K562 (cell line): ENCODE results near the gene NR3C2. TPM values are rescaled to one million over a fixed set of nuclear protein-coding genes. Genes with fewer than 3 reads are reported as not detected.

ENCODE experiments used
- ELF1 ChIP-seq: fragments of 200-800 bp; sonication (Bioruptor generic); IDR thresholded peaks from 2 replicates; pipeline ENCODE4 v1.6.1; 2016; ENCODE audit warnings: missing genetic modification characterization, missing compliant biosample characterization
- EP300 ChIP-seq: IDR thresholded peaks from 2 replicates; pipeline ENCODE4 v1.6.1; 2012; ENCODE audit warnings: low read length, improper control_type of control experiment
- FOXK2 ChIP-seq, 2 experiments: fragments of 450-650 bp; IDR thresholded peaks in 1 of 2; conservative IDR thresholded peaks in 1 of 2; 2 replicates each; pipeline ENCODE4 v1.6.1; 2016; ENCODE audit warnings: low read depth in 2 of 2, mild to moderate bottlenecking in 1 of 2
- HNRNPL ChIP-seq: fragments of 200-400 bp; formaldehyde crosslinking; IDR thresholded peaks from 2 replicates; pipeline ENCODE4 v1.6.1; 2017; ENCODE audit warnings: low read depth, mild to moderate bottlenecking, low read length
- IRF2 ChIP-seq: sonication (generic); formaldehyde crosslinking; IDR thresholded peaks from 2 replicates; pipeline ENCODE4 v1.8.1; 2022; ENCODE audit warnings: mild to moderate bottlenecking, missing genetic modification reagents
- KDM5B ChIP-seq: fragments of 200-600 bp; sonication (generic); IDR thresholded peaks from 2 replicates; pipeline ENCODE4 v1.6.1; 2012; ENCODE audit warnings: low read depth, mild to moderate bottlenecking, moderate library complexity, low read length, control low read depth, inconsistent platforms; ENCODE audit not compliant: insufficient replicate concordance
- KLF1 ChIP-seq: fragments of 450-650 bp; IDR thresholded peaks from 2 replicates; pipeline ENCODE4 v1.6.1; 2016; ENCODE audit warnings: missing genetic modification characterization, missing compliant biosample characterization
- LEF1 ChIP-seq: fragments of 450-650 bp; IDR thresholded peaks from 2 replicates; pipeline ENCODE4 v1.6.1; 2016; ENCODE audit warnings: mild to moderate bottlenecking
- MCM5 ChIP-seq: fragments of 450-650 bp; IDR thresholded peaks from 2 replicates; pipeline ENCODE4 v1.6.1; 2016; ENCODE audit warnings: low read depth
- NFYB ChIP-seq: IDR thresholded peaks from 2 replicates; pipeline ENCODE4 v1.6.1; 2011; ENCODE audit warnings: mild to moderate bottlenecking, moderate library complexity; ENCODE audit not compliant: insufficient read length; ENCODE audit errors: extremely low read depth
- POLR2G ChIP-seq: fragments of 200-400 bp; formaldehyde crosslinking; IDR thresholded peaks from 2 replicates; pipeline ENCODE4 v1.6.1; 2017; ENCODE audit warnings: low read depth, mild to moderate bottlenecking, antibody characterized with exemption, low read length, moderate library complexity
- RB1 ChIP-seq: fragments of 450-650 bp; IDR thresholded peaks from 2 replicates; pipeline ENCODE4 v1.6.1; 2017; ENCODE audit warnings: low read depth, mild to moderate bottlenecking
- SMAD1 ChIP-seq: fragments of 150-350 bp; IDR thresholded peaks from 2 replicates; pipeline ENCODE4 v1.6.1; 2014; ENCODE audit warnings: low read length, low read depth; ENCODE audit not compliant: partially characterized antibody
- SPI1 ChIP-seq: IDR thresholded peaks from 2 replicates; pipeline ENCODE4 v1.6.1; 2011; ENCODE audit warnings: low read depth, low read length, control low read depth, borderline replicate concordance
- SUPT5H ChIP-seq: fragments of 450-650 bp; IDR thresholded peaks from 2 replicates; pipeline ENCODE4 v1.6.1; 2016
- ZNF212 ChIP-seq: fragments of 450-650 bp; formaldehyde crosslinking; IDR thresholded peaks from 2 replicates; pipeline ENCODE4 v1.4.0; 2020; ENCODE audit warnings: mild to moderate bottlenecking
- ZNF431 ChIP-seq: sonication (generic); formaldehyde crosslinking; IDR thresholded peaks from 2 replicates; pipeline ENCODE4 v1.8.0; 2022; ENCODE audit warnings: mild to moderate bottlenecking, missing genetic modification reagents
- ZNF445 ChIP-seq: fragments of 250-450 bp; sonication (Bioruptor Pico); IDR thresholded peaks from 2 replicates; pipeline ENCODE4 v1.4.0; 2020; ENCODE audit warnings: low read depth, mild to moderate bottlenecking, moderate library complexity
- polyA plus RNA-seq, 8 experiments: library from polyadenylated mRNA; depleted of rRNA in 4 of 8; stranded (reverse) in 5 of 8; unstranded in 3 of 8; fragments of >200 nt; fragmentation: Nextera tagmentation in 2 of 8; fragmentation: Illumina TruSeq in 1 of 8; extraction: Ambion mirVana in 2 of 8; extraction: Trizol in 1 of 8; gene quantifications; 2 replicates each; pipeline versions ENCODE4 v1.2.1 to v1.2.3, GENCODE V29; 2011 to 2014; ENCODE audit warnings: inconsistent platforms in 1 of 8, missing spikeins in 1 of 8
- total RNA-seq, 7 experiments: library from RNA; depleted of rRNA in 6 of 7; stranded (reverse); fragments of >200 nt in 6 of 7; fragmentation: Illumina TruSeq in 2 of 7; extraction: Trizol in 2 of 7; gene quantifications; 2 replicates each; pipeline versions ENCODE4 v1.2.1 to v1.2.3, GENCODE V29; 2011 to 2021; ENCODE audit warnings: low replicate concordance in 1 of 7
- TF ChIP-seq, protein P1 (sequence below), 2 experiments: IDR thresholded peaks; 2 replicates each; pipeline ENCODE4 v1.6.1; 2011; ENCODE audit warnings: borderline replicate concordance in 1 of 2, control low read depth in 1 of 2, low read depth in 1 of 2, low read length in 1 of 2, mild to moderate bottlenecking in 1 of 2, mixed read lengths in 1 of 2, moderate library complexity in 1 of 2; ENCODE audit not compliant: insufficient read depth in 1 of 2, insufficient read length in 1 of 2, poor library complexity in 1 of 2, severe bottlenecking in 1 of 2; ENCODE audit errors: extremely low read depth in 1 of 2
- TF ChIP-seq, protein P2 (sequence below), 2 experiments: IDR thresholded peaks; 2 replicates each; pipeline ENCODE4 v1.6.1; 2012; ENCODE audit warnings: improper control_type of control experiment in 2 of 2, low read depth in 2 of 2, low read length in 2 of 2, borderline replicate concordance in 1 of 2
- TF ChIP-seq, protein P3 (sequence below): sonication (generic); formaldehyde crosslinking; IDR thresholded peaks from 2 replicates; pipeline ENCODE4 v1.8.1; 2023; ENCODE audit warnings: mild to moderate bottlenecking, missing genetic modification reagents

Gene NR3C2
- total and polyA plus RNA-seq, 9 of the 15 experiments (the other 6 are each of a cell fraction or from before 2014, with no cell fraction given) = 0.01 to 0.28 (median 0.16) TPM; not detected in 2

DNA sequence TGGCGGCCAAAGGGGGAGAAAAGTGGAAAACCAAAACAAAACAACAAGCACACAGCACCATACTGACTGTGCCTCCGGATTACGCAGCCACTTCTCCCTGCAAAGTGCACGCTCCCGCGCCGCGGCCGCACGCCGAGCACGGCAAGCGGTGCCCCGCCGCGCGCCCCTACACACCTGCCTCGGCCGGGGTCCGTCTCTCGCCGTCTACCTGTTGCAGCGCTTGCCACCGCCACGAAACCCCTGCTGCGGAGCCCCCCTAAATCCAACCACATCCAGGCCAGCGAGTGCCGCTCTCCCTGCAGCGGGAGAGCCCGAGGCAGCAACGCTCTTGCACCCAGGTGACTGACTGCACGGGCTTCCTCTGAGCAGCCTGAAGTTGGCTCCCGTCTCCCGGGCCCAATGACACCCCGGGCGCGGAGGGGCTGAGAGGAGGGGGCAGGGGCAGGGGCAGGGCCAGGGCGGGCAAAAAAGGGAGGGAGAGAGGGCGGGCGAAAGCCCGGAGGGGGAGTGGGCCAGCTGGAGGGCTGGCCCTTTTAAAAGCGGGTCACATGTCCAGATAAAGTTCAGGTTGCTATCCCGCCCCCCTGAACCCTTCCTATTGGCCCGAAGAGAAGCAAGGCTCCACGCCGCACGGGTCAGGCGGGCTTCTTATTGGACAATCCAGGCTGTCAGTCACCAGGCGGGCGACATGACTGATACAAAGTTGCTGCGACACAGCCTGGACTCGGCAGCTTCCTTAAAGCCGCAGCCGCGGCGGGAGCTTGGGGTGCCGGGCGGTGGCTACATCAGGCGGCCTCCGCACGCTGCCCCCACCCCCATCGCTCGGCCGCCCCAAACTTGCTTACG is at the start of gene NR3C2 (continued):
- TF ChIP-seq SUPT5H (peak; percentile 65), POLR2G (peak; percentile 97), SPI1 (no peak), ZNF212 (CRISPR knock-in tag) (no peak), SMAD1 (no peak), KDM5B (peak; percentile 93), KLF1 (tag) (no peak), MCM5 (no peak), FOXK2 (conservative IDR thresholded peaks at IDR 0.05 in 1 of 2, IDR thresholded peaks at IDR 0.05 in 1 of 2; ENCODE audit: low read depth in 2 of 2) (peak in 1 of 2 experiments; percentile 28; a peak in 1 of 4 replicates), EP300 (no peak), LEF1 (no peak), HNRNPL (no peak), RB1 (no peak), IRF2 (CRISPR knock-in tag) (no peak), NFYB (peak; percentile 83), ZNF445 (CRISPR knock-in tag) (no peak), ELF1 (tag) (no peak; the same call in 1 of the 2 replicates), ZNF431 (CRISPR knock-in tag) (no peak)
- TF ChIP-seq, protein P1, sequence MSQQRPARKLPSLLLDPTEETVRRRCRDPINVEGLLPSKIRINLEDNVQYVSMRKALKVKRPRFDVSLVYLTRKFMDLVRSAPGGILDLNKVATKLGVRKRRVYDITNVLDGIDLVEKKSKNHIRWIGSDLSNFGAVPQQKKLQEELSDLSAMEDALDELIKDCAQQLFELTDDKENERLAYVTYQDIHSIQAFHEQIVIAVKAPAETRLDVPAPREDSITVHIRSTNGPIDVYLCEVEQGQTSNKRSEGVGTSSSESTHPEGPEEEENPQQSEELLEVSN (IDR thresholded peaks at IDR 0.05; ENCODE audit: borderline replicate concordance in 1 of 2, extremely low read depth in 1 of 2, insufficient read depth in 1 of 2, insufficient read length in 1 of 2, low read depth in 1 of 2, low read length in 1 of 2, poor library complexity in 1 of 2, severe bottlenecking in 1 of 2) = peak; percentile 32 to 68
- TF ChIP-seq, protein P2, sequence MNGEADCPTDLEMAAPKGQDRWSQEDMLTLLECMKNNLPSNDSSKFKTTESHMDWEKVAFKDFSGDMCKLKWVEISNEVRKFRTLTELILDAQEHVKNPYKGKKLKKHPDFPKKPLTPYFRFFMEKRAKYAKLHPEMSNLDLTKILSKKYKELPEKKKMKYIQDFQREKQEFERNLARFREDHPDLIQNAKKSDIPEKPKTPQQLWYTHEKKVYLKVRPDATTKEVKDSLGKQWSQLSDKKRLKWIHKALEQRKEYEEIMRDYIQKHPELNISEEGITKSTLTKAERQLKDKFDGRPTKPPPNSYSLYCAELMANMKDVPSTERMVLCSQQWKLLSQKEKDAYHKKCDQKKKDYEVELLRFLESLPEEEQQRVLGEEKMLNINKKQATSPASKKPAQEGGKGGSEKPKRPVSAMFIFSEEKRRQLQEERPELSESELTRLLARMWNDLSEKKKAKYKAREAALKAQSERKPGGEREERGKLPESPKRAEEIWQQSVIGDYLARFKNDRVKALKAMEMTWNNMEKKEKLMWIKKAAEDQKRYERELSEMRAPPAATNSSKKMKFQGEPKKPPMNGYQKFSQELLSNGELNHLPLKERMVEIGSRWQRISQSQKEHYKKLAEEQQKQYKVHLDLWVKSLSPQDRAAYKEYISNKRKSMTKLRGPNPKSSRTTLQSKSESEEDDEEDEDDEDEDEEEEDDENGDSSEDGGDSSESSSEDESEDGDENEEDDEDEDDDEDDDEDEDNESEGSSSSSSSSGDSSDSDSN (IDR thresholded peaks at IDR 0.05; ENCODE audit: borderline replicate concordance in 1 of 2, low read depth in 2 of 2, low read length in 2 of 2) = 0 out of 4 replicates have a peak, but pooled peaks of 1 of the 2 experiments have one; percentile 39
- TF ChIP-seq, protein P3, sequence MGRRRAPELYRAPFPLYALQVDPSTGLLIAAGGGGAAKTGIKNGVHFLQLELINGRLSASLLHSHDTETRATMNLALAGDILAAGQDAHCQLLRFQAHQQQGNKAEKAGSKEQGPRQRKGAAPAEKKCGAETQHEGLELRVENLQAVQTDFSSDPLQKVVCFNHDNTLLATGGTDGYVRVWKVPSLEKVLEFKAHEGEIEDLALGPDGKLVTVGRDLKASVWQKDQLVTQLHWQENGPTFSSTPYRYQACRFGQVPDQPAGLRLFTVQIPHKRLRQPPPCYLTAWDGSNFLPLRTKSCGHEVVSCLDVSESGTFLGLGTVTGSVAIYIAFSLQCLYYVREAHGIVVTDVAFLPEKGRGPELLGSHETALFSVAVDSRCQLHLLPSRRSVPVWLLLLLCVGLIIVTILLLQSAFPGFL (CRISPR knock-in tag) = no peak
